ENCODE data around the gene KCNK17. TPM values are rescaled to one million over a fixed set of nuclear protein-coding genes. Genes with fewer than 3 reads are reported as not detected.

The KCNK17 gene
- total RNA-seq, 1 donor from 2014 or later, result not detected

DNA sequence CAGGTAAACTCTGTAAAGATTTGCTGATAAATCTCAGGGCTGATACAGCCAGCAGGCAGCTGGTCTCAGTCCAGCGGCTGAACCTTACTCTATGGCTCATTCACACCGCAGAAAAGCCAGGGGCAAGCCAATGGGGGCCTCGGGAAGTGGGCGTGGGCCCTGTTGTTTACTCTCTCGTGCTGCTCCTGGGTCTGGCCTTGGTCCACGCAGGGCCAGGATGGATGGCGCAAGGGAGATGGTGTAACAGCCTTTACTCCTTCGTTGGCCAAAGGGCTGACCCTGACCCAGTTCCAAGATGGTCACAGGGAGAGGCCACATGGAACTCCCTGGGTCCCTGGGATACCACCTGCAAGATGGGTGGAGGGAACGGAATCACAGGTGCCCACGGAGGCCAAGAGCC is 16.2 kb downstream of the KCNK17 start:
- no peak overlapping the region for H3K4me3 ChIP-seq (ENCODE audit: insufficient read depth, low read depth, low read length)
- FAIRE-seq (no peak), DNase-seq (ENCODE audit: low read depth) (no peak)
- Mint-ChIP-seq H3K27ac (ENCODE audit: unreplicated experiment) (no peak overlapping the region), H3K36me3 (ENCODE audit: low read depth, unreplicated experiment) (no peaks in the 10 kb centered on the region), H3K4me3 (ENCODE audit: unreplicated experiment) (no peak overlapping the region), H3K9me3 (ENCODE audit: unreplicated experiment) (peaks cover 5% of the 10 kb centered on the region), H3K27me3 (ENCODE audit: low read depth, unreplicated experiment) (peaks cover 61% of the 10 kb centered on the region), H3K4me1 (ENCODE audit: low read depth, unreplicated experiment) (peaks cover 7% of the 10 kb centered on the region)
- H3K9ac ChIP-seq (ENCODE audit: low read length), result no peak overlapping the region
- H3K4me2 ChIP-seq (ENCODE audit: low read length), result no peak overlapping the region
- TF ChIP-seq, protein P1, sequence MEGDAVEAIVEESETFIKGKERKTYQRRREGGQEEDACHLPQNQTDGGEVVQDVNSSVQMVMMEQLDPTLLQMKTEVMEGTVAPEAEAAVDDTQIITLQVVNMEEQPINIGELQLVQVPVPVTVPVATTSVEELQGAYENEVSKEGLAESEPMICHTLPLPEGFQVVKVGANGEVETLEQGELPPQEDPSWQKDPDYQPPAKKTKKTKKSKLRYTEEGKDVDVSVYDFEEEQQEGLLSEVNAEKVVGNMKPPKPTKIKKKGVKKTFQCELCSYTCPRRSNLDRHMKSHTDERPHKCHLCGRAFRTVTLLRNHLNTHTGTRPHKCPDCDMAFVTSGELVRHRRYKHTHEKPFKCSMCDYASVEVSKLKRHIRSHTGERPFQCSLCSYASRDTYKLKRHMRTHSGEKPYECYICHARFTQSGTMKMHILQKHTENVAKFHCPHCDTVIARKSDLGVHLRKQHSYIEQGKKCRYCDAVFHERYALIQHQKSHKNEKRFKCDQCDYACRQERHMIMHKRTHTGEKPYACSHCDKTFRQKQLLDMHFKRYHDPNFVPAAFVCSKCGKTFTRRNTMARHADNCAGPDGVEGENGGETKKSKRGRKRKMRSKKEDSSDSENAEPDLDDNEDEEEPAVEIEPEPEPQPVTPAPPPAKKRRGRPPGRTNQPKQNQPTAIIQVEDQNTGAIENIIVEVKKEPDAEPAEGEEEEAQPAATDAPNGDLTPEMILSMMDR (IDR thresholded peaks at IDR 0.05; ENCODE audit: insufficient read depth, low read depth, low read length), result no peak
- TF ChIP-seq EZH2 (IDR thresholded peaks at IDR 0.05; ENCODE audit: insufficient read depth, low read length), result no peak
- H3K4me1 ChIP-seq (ENCODE audit: insufficient read depth, low read length), result no peaks in the 10 kb centered on the region
- no peak overlapping the region for H3K27ac ChIP-seq (ENCODE audit: low read depth, low read length)
- no peaks in the 10 kb centered on the region for H4K20me1 ChIP-seq (ENCODE audit: insufficient read depth, low read length)
- H3K27me3 ChIP-seq (ENCODE audit: insufficient read depth, low read length), result no peaks in the 10 kb centered on the region
- H3K36me3 ChIP-seq (ENCODE audit: insufficient read depth, low read length), result no peaks in the 10 kb centered on the region
- H2AFZ ChIP-seq (ENCODE audit: low read depth, low read length), result no peak overlapping the region
- H3K79me2 ChIP-seq (ENCODE audit: insufficient read depth, low read length), result no peaks in the 10 kb centered on the region
- no peaks in the 10 kb centered on the region for H3K9me3 ChIP-seq (ENCODE audit: insufficient read depth, low read depth, low read length)

DNA sequence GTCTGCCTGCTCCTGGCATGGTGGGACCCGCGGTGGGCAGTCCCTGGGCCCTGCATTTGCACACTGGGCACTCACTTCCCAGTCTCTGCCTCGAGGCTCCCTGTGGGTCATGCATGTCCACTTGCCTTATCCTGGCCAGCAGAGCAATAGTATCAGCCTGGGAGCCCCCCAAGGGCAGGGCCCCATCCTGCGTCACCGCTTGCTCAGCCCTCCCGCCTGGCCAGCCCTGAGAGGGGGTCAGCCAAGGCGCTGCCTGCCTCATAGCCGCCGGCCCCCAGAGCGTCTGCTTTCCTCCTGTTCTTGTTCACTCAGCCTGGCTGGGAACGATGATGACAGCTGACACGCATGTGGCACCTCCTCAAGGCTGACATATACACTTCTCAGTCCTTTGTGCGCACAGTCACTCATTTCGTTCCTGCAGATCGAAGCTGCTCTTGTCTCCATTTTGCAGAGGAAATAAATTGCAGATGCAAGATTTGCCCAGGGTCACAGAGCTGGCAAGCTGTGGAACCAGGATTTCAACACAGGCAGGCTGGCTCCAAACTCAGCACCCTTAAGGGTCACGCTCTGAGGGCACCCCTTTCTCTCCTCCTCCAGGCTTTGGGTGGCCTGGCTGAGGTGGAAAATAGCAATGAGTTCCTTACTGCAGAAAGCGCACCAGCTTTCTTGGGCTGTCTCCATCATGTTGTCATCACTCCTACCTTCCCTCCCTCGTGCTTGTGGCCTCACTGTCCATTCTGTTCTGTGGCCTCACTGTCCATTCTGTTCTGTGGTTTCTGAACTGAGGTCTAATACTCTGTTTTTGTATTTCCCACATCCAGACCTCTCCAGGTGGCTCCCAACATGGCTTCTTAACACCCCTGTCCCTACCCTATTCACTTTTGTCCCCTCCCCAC is 17.2 kb downstream of the KCNK17 start:
- no peaks in the 10 kb centered on the region for H3K27me3 ChIP-seq (ENCODE audit: insufficient read depth, low read length)
- no peaks in the 10 kb centered on the region for H3K4me1 ChIP-seq (ENCODE audit: insufficient read depth, low read length)
- H3K9ac ChIP-seq (ENCODE audit: low read length), result no peak overlapping the region
- no peak overlapping the region for H3K4me3 ChIP-seq (ENCODE audit: insufficient read depth, low read depth, low read length)
- DNase-seq (ENCODE audit: low read depth) (no peak), FAIRE-seq (no peak)
- no peaks in the 10 kb centered on the region for H4K20me1 ChIP-seq (ENCODE audit: insufficient read depth, low read length)
- TF ChIP-seq, protein P1 (IDR thresholded peaks at IDR 0.05; ENCODE audit: insufficient read depth, low read depth, low read length), result no peak
- TF ChIP-seq EZH2 (IDR thresholded peaks at IDR 0.05; ENCODE audit: insufficient read depth, low read length), result no peak
- no peak overlapping the region for H3K27ac ChIP-seq (ENCODE audit: low read depth, low read length)
- no peak overlapping the region for H3K4me2 ChIP-seq (ENCODE audit: low read length)
- no peaks in the 10 kb centered on the region for H3K36me3 Mint-ChIP-seq (ENCODE audit: low read depth, unreplicated experiment)
- H3K4me1 Mint-ChIP-seq (ENCODE audit: low read depth, unreplicated experiment), result peaks cover 7% of the 10 kb centered on the region
- no peak overlapping the region for H3K27ac Mint-ChIP-seq (ENCODE audit: unreplicated experiment)
- no peak overlapping the region for H2AFZ ChIP-seq (ENCODE audit: low read depth, low read length)
- H3K79me2 ChIP-seq (ENCODE audit: insufficient read depth, low read length), result no peaks in the 10 kb centered on the region
- H3K9me3 ChIP-seq (ENCODE audit: insufficient read depth, low read depth, low read length), result no peaks in the 10 kb centered on the region
- peaks cover 63% of the 10 kb centered on the region for H3K27me3 Mint-ChIP-seq (ENCODE audit: low read depth, unreplicated experiment)
- no peaks in the 10 kb centered on the region for H3K36me3 ChIP-seq (ENCODE audit: insufficient read depth, low read length)
- H3K9me3 Mint-ChIP-seq (ENCODE audit: unreplicated experiment), result peaks cover 8% of the 10 kb centered on the region
- H3K4me3 Mint-ChIP-seq (ENCODE audit: unreplicated experiment), result no peak overlapping the region

DNA sequence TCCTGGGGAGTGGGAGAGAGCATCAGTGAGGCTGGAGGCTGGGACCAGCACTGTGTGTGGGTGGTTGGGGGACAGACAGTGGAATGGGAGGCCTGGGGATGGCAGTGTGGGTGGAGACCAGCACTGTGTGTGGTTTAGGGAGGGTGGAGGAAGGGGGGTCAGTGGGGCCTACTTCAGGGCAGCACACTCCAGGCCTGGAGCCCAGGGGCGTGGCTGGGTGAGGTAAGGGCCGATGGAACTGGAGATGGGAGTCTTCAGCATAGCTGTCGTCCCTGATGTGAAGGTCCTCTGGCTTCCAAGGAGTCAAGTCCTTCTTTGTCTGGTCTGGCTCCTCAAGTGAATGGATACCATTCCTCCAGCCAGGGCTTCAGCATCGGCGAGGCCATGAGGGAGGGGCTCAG is 18.6 kb downstream of the KCNK17 start:
- Histone ChIP-seq H3K9ac (ENCODE audit: low read length) (no peak overlapping the region), H3K27ac (ENCODE audit: low read depth, low read length) (no peak overlapping the region), H3K27me3 (ENCODE audit: insufficient read depth, low read length) (no peaks in the 10 kb centered on the region), H3K4me2 (ENCODE audit: low read length) (no peak overlapping the region), H3K4me3 (ENCODE audit: insufficient read depth, low read depth, low read length) (no peak overlapping the region), H3K9me3 (ENCODE audit: insufficient read depth, low read depth, low read length) (no peaks in the 10 kb centered on the region), H3K79me2 (ENCODE audit: insufficient read depth, low read length) (no peaks in the 10 kb centered on the region), H2AFZ (ENCODE audit: low read depth, low read length) (no peak overlapping the region), H3K4me1 (ENCODE audit: insufficient read depth, low read length) (no peaks in the 10 kb centered on the region), H4K20me1 (ENCODE audit: insufficient read depth, low read length) (no peaks in the 10 kb centered on the region), H3K36me3 (ENCODE audit: insufficient read depth, low read length) (no peaks in the 10 kb centered on the region)
- FAIRE-seq, result no peak
- H3K36me3 Mint-ChIP-seq (ENCODE audit: low read depth, unreplicated experiment), result no peaks in the 10 kb centered on the region
- H3K9me3 Mint-ChIP-seq (ENCODE audit: unreplicated experiment), result peaks cover 8% of the 10 kb centered on the region
- TF ChIP-seq EZH2 (IDR thresholded peaks at IDR 0.05; ENCODE audit: insufficient read depth, low read length), result no peak
- TF ChIP-seq, protein P1 (IDR thresholded peaks at IDR 0.05; ENCODE audit: insufficient read depth, low read depth, low read length), result no peak
- no peak for DNase-seq (ENCODE audit: low read depth)
- peaks cover 51% of the 10 kb centered on the region for H3K27me3 Mint-ChIP-seq (ENCODE audit: low read depth, unreplicated experiment)
- peak overlapping the region; percentile 54 for H3K4me3 Mint-ChIP-seq (ENCODE audit: unreplicated experiment)
- H3K27ac Mint-ChIP-seq (ENCODE audit: unreplicated experiment), result no peak overlapping the region
- H3K4me1 Mint-ChIP-seq (ENCODE audit: low read depth, unreplicated experiment), result peaks cover 12% of the 10 kb centered on the region

Measured in astrocyte (in vitro differentiated cells and primary cell).